CD4-positive, alpha-beta T cell treated with Interleukin-4 for 4 hours (primary cell): Measurements from ENCODE around the gene PLAC1.

Experiments
- DNase-seq: peaks from one replicate; pipeline ENCODE4 v3.0.0-alpha.2; 2020

PLAC1 gene

GRCh38 chrX:134628663-134629062 lies 29.6 kb downstream of the PLAC1 start:
- DNase-seq = no peak

- DNase-seq = no peak
Measured at GRCh38 chrX:134626434-134626833, 31.8 kb downstream of the PLAC1 start.

GRCh38 chrX:134625315-134625718 lies 33.0 kb downstream of the PLAC1 start:
- no peak for DNase-seq

- DNase-seq = no peak
Measured at GRCh38 chrX:134624046-134624430, 34.2 kb downstream of the PLAC1 start.

- DNase-seq = no peak
Measured at GRCh38 chrX:134623293-134624045, 34.8 kb downstream of the PLAC1 start.

GRCh38 chrX:134622813-134623185 lies 35.5 kb downstream of the PLAC1 start:
- DNase-seq = no peak

- no peak for DNase-seq
Measured at GRCh38 chrX:134622056-134622812, 36.0 kb downstream of the PLAC1 start.

GRCh38 chrX:134619838-134620237 lies 38.4 kb downstream of the PLAC1 start:
- no peak for DNase-seq

GRCh38 chrX:134613396-134613795 lies 44.9 kb downstream of the PLAC1 start:
- no peak for DNase-seq

- DNase-seq = no peak
Measured at GRCh38 chrX:134608153-134608552, 50.1 kb downstream of the PLAC1 start.

GRCh38 chrX:134607523-134607922 lies 50.7 kb downstream of the PLAC1 start:
- no peak for DNase-seq

GRCh38 chrX:134604701-134605311 lies 53.5 kb downstream of the PLAC1 start:
- no peak for DNase-seq

- no peak for DNase-seq
Measured at GRCh38 chrX:134603806-134604700, 54.2 kb downstream of the PLAC1 start.

GRCh38 chrX:134602410-134602809 lies 55.9 kb downstream of the PLAC1 start:
- DNase-seq = no peak

GRCh38 chrX:134601240-134601765 lies 57.0 kb downstream of the PLAC1 start:
- no peak for DNase-seq

GRCh38 chrX:134600714-134601113 lies 57.6 kb downstream of the PLAC1 start:
- DNase-seq = no peak

- no peak for DNase-seq
Measured at GRCh38 chrX:134599184-134599914, 58.9 kb downstream of the PLAC1 start.

- no peak for DNase-seq
Measured at GRCh38 chrX:134592303-134592702, 66.0 kb downstream of the PLAC1 start.

- DNase-seq = no peak
Measured at GRCh38 chrX:134591502-134591901, 66.8 kb downstream of the PLAC1 start.

- DNase-seq = no peak
Measured at GRCh38 chrX:134588806-134589205, 69.5 kb downstream of the PLAC1 start.

- DNase-seq = no peak
Measured at GRCh38 chrX:134580907-134581306, 77.4 kb downstream of the PLAC1 start.

- DNase-seq = no peak
Measured at GRCh38 chrX:134573683-134574035, 84.6 kb downstream of the PLAC1 start.
